Adrenal gland (tissue), 12 donors: Measurements from ENCODE around the gene SOX18. TPM values are rescaled to one million over a fixed set of nuclear protein-coding genes. Genes with fewer than 3 reads are reported as not detected.

Source experiments
- DNase-seq, 7 donors: peaks; one replicate each; pipeline ENCODE4 v3.0.0-alpha.2; 2019 to 2020
- H3K27ac ChIP-seq, 5 donors: fragments of 200-600 bp; sonication (generic) in 4 of 5; 1 replicate in 3 of 5; 2 replicates in 2 of 5; pipeline versions ENCODE4 v1.5.1 to v1.8.0; 2016 to 2020; ENCODE audit warnings: mild to moderate bottlenecking in 1 of 5
- H3K27me3 ChIP-seq: fragments of 200-600 bp; 2 replicates; pipeline ENCODE4 v1.8.0; 2021
- H3K36me3 ChIP-seq, 2 donors: fragments of 200-600 bp; replicated peaks in 1 of 2; 1 replicate in 1 of 2; 2 replicates in 1 of 2; pipeline versions ENCODE4 v1.5.1 to v1.8.0; 2018 to 2022
- H3K4me1 ChIP-seq, 2 donors: fragments of 200-600 bp; replicated peaks in 1 of 2; 1 replicate in 1 of 2; 2 replicates in 1 of 2; pipeline versions ENCODE4 v1.5.1 to v1.8.0; 2018 to 2021
- H3K4me3 ChIP-seq, 4 donors: fragments of 200-600 bp; sonication (generic) in 3 of 4; one replicate each; pipeline ENCODE4 v1.5.1; 2016 to 2018
- H3K9me3 ChIP-seq, 3 donors: fragments of 200-600 bp; sonication (generic) in 1 of 3; replicated peaks in 1 of 3; 1 replicate in 2 of 3; 2 replicates in 1 of 3; pipeline versions ENCODE4 v1.5.1 to v1.8.0; 2016 to 2021
- POLR2A ChIP-seq, 2 donors: fragments of 450-650 bp; IDR thresholded peaks; one replicate each; pipeline ENCODE4 v1.6.1; 2017; ENCODE audit warnings: antibody characterized with exemption in 2 of 2, mild to moderate bottlenecking in 2 of 2, moderate library complexity in 1 of 2
- WGBS, 4 donors: extraction: QIAGEN DNeasy Blood & Tissue Kit in 2 of 4; methylation state at CpG; one replicate each; pipeline versions ENCODE4 v1.1.5 to v1.1.7; 2013 to 2017; 5-methylcytosine and 5-hydroxymethylcytosine counted together
- intact Hi-C, 2 donors: fragments of 100-400 bp; cut with DNase I; formaldehyde crosslinking; loops; one replicate each; pipeline versions ENCODE4 v1.14.1 to v1.15.0; 2022 to 2023
- polyA plus RNA-seq, 3 donors: library from polyadenylated mRNA; stranded (reverse); fragments of 200-250 nt in 2 of 3; fragments of 350-450 nt in 1 of 3; fragmentation: Illumina TruSeq in 1 of 3; extraction: RNeasy Lipid Tissue Mini Kit (QIAGEN cat#74804) in 1 of 3; gene quantifications; one replicate each; pipeline ENCODE4 v1.2.3, GENCODE V29; 2013 to 2014
- total RNA-seq, 9 donors: library from RNA; depleted of rRNA in 4 of 9; stranded (reverse); fragments of >200 nt in 4 of 9; fragments of 120-200 nt in 1 of 9; fragmentation: NEBNext Ultra II Directional in 1 of 9; extraction: Animal tissue kit (Norgen Biotek cat#: 25700) in 1 of 9; gene quantifications; one replicate each; pipeline versions ENCODE4 v1.1.0 to v1.2.4, GENCODE V29; 2013 to 2023
- TF ChIP-seq, protein P1 (sequence below), 6 experiments: fragments of 450-650 bp in 4 of 6; fragments of 200-600 bp in 2 of 6; sonication (generic) in 1 of 6; IDR thresholded peaks; 1 replicate in 5 of 6; 2 replicates in 1 of 6; pipeline versions ENCODE4 v1.5.1 to v1.8.0; 2016 to 2021; ENCODE audit warnings: antibody characterized with exemption in 6 of 6, mild to moderate bottlenecking in 2 of 6, moderate library complexity in 1 of 6
- donor health status: healthy with polysubstance abuse.
- donor health status: Bipolar disorder and iron deficiency.
- donor health status: DM: yes; HTN: yes; CAD: no.
- donor health status: DM: no; HTN: no; CAD: no.
- donor health status: DM: no; HTN: no; CAD: no.
- donor health status: DM: yes; HTN: yes; CAD: no.

The SOX18 gene
- total and polyA plus RNA-seq, 12 donors: 0.59 to 51.0 (median 23.3) TPM

DNA sequence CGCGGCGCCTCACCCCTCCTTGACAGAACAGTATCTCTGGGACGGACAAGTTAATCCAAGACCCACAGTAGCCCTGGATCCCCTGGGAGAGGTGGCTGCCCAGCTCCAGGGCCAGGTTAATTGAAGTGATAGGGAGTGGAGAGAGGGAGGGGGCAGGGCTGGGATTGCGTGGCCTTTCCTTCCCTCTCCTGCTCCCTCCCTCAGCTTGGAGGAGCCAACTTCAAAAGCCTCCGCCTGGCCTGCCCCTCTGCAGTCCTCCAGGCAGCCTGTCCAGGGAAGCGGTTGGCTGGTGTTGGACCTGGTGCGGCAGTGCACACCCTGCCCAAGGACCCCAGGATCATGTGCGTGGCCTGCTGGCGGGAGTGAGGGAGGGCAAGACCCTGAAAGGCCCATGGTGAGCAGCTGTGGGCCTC lies 13.5 kb downstream of the SOX18 start, which contains the start of gene C20orf204:
Gene C20orf204, plus strand, starts transcription at position 250 of the 413 bp plus-strand sequence. Its CDS starts 142 bp downstream, at position 392.
- peaks cover 7% of the 10 kb centered on the region for H3K27me3 ChIP-seq
- TF ChIP-seq, protein P1, sequence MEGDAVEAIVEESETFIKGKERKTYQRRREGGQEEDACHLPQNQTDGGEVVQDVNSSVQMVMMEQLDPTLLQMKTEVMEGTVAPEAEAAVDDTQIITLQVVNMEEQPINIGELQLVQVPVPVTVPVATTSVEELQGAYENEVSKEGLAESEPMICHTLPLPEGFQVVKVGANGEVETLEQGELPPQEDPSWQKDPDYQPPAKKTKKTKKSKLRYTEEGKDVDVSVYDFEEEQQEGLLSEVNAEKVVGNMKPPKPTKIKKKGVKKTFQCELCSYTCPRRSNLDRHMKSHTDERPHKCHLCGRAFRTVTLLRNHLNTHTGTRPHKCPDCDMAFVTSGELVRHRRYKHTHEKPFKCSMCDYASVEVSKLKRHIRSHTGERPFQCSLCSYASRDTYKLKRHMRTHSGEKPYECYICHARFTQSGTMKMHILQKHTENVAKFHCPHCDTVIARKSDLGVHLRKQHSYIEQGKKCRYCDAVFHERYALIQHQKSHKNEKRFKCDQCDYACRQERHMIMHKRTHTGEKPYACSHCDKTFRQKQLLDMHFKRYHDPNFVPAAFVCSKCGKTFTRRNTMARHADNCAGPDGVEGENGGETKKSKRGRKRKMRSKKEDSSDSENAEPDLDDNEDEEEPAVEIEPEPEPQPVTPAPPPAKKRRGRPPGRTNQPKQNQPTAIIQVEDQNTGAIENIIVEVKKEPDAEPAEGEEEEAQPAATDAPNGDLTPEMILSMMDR (IDR thresholded peaks at IDR 0.05): no peak
- no peak for TF ChIP-seq POLR2A (IDR thresholded peaks at IDR 0.05)
- no peaks in the 10 kb centered on the region for H3K9me3 ChIP-seq
- peaks cover 8 to 13% of the 10 kb centered on the region in 2 donors for H3K4me1 ChIP-seq
- WGBS, 4 donors: 52 to 78% (median 62%) methylated on average over 4 to 10 of the region's 10 CpGs
- peaks cover 0 to 23% of the 10 kb centered on the region in 2 donors for H3K36me3 ChIP-seq
- H3K27ac ChIP-seq: no peak within 1 kb of the TSS
- H3K4me3 ChIP-seq: no peak within 1 kb of the TSS
- intact Hi-C loops: loop anchor here in 1 of 2 donors (10.0 kb wide), 1 partner anchor 79 kb away; no protein-coding TSS in a partner anchor
- DNase-seq: no peak

DNA sequence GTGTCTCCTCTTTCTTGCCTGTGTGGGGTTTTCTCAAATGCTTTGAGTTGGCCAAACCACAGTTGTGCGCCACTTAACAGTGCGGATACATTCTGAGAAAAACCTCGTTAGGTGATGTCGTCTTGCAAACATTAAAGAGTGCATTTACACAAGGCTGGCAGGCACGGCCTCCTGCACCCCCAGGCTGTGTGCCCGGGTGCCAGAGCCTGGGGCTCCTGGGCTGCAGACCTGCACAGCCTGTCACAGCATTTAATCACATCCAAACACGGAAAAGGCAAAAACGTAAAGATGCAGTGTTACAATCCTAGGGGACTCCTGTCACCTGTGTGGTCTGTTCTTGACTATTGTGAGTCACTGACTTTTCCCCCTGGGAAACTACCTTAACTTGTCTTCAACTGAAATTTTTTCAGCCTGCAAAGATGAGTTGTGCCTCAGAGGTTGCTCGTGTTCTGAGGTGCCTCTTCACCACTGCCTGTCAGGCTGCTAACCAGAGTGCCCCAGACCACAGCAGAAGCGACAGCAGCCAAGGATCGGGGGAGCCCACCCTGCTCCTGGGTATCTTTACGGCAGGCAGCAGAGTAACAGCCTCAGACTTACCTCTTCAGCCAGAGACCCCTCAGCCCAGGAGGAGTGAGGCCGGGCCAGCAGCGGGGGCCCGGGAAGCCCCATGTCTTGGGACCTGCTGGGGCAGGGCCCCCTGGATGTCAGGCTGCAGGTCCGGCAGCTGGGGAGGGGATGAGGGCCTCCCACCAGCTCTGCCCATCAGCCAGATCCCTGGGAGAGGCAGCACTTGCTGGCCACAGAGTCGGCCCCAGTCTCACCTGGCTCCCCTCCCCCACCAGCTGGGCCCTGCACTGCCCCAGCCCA lies 14.1 kb downstream of the SOX18 start:
- 82 to 92% (median 85%) methylated on average over 12 to 17 of the region's 17 CpGs for WGBS, 4 donors
- TF ChIP-seq, protein P1 (IDR thresholded peaks at IDR 0.05): no peak
- H3K4me3 ChIP-seq: no peak overlapping the region
- intact Hi-C loops: loop anchor here in 1 of 2 donors (10.0 kb wide), 1 partner anchor 80 kb away; no protein-coding TSS in a partner anchor
- no peak overlapping the region for H3K27ac ChIP-seq
- H3K36me3 ChIP-seq: peaks cover 0 to 29% of the 10 kb centered on the region in 2 donors
- no peak for DNase-seq
- H3K27me3 ChIP-seq: peaks cover 4% of the 10 kb centered on the region
- H3K9me3 ChIP-seq: no peaks in the 10 kb centered on the region
- peaks cover 8 to 13% of the 10 kb centered on the region in 2 donors for H3K4me1 ChIP-seq

DNA sequence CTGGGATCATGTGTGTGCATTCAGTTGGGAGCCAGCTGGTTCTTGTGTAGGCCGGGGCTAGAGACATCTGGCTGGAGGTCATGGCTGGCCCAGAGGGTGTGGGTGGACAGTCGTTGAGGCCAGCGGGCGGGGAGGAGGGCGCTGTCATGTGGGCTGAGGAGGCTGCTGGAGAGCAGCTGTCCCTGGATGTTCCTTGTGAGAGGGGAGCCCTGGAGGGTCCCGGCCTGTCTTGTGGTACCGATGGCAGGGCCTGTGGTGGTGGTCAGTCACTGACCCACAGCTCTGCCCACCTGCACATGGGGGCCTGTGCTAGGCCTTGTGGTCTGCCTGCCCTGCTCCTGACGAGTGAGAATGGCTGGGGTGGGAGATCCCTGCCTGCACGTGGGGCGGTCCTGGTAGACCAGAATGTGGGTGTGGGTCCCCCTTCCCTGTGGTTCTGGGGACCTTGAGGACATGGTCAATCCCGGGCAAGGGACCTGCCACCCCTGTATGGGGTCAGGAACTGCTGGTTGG lies 15.4 kb downstream of the SOX18 start:
- 77 to 82% (median 81%) methylated on average over 5 to 11 of the region's 11 CpGs for WGBS, 4 donors
- Histone ChIP-seq H3K27me3 (no peaks in the 10 kb centered on the region), H3K4me1 (peaks cover 8 to 9% of the 10 kb centered on the region in 2 donors), H3K4me3 (no peak overlapping the region), H3K27ac (no peak overlapping the region), H3K36me3 (peaks cover 0 to 42% of the 10 kb centered on the region in 2 donors), H3K9me3 (no peaks in the 10 kb centered on the region)
- intact Hi-C loops: loop anchor here in 1 of 2 donors (10.0 kb wide), 1 partner anchor 81 kb away; no protein-coding TSS in a partner anchor
- DNase-seq: no peak
- TF ChIP-seq POLR2A (IDR thresholded peaks at IDR 0.05): no peak
- TF ChIP-seq, protein P1 (IDR thresholded peaks at IDR 0.05): no peak
